ENCODE data around the gene TRANK1. TPM values are rescaled to one million over a fixed set of nuclear protein-coding genes. Genes with fewer than 3 reads are reported as not detected.
"Not testable (repeated sequence)": the region's sequence is repeated elsewhere in the genome, so short reads cannot be mapped to it uniquely, and the experiment has no call there.

The TRANK1 gene
- total RNA-seq = 5.9 and 8.2 TPM in 2 replicates

DNA sequence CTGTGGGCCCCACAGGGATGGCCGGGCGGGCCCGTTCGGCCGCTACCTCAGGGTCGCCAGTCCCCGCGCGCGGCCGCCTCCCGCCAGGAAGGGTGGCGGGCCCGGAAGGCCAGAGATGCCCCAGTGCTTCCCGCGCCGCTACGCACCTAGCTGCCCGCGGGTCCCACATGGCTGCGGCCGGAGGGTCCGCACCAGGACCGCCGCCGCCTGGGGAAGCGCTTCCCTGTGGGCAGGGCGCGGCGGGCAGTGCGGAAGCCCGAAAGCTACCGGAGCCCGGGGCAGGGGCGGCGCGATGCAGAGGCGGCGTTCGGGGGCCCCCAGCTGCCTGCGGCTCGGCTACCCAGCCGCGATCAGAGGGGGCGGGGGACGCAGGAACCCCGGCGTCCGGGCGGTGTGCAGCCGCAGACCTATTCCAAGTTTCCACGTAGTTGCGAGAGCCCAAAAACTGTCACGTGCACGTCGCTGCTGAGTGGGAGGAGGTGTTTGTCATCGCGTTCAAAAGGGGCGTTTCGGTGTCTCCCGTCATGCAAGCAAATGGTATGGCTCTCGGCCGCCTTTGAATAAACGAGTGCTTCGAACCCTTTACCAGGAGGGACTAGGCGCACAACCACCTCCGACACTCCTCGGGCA is at the start of gene TRANK1:
Gene TRANK1 (minus strand): TSS at position 414 of the 630 bp plus-strand sequence. CDS start 245 bp downstream, at position 169.
- DNase-seq (ENCODE audit: low read depth in 2 of 2) = peak; percentile 58

GRCh38 chr3:36993326-36994283 is 48.8 kb upstream of the TRANK1 start, which contains the start of gene MLH1:
Gene MLH1 (plus strand): TSS chr3:36993518. CDS start chr3:36993548, 30 bp downstream.
- DNase-seq (ENCODE audit: low read depth in 2 of 2) = peak; percentile 100

- DNase-seq (ENCODE audit: low read depth in 2 of 2) = no peak
Measured at GRCh38 chr3:36992806-36993325, 48.0 kb upstream of the TRANK1 start, which contains the start of gene EPM2AIP1. Gene EPM2AIP1 (minus strand): TSS chr3:36993131. CDS start chr3:36993077, 54 bp downstream.

GRCh38 chr3:36991923-36992805 is 47.3 kb upstream of the TRANK1 start:
- peak; percentile 20 to 56 for DNase-seq (ENCODE audit: low read depth in 2 of 2)

DNA sequence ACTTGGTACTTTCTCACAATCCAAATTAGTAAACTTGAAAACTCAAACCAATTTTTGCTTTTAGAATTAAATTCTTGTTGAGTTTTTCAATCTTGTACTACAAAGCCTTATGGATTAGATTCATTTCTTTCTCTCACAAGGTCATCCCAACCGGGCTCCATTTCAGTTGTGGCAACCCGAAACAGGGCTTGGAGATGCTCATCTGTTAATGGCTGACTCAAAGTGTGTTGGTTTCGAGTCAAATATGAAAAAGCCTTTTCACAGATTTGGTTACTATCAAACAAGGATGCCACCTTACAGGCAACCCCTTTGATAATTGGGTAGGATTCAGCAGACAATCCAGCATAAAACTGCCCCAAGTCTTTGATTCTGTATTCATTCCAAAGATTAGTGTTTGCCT is 46.3 kb upstream of the TRANK1 start:
- DNase-seq (ENCODE audit: low read depth in 2 of 2) = no peak

GRCh38 chr3:36989568-36989967 is 44.7 kb upstream of the TRANK1 start:
- no peak for DNase-seq (ENCODE audit: low read depth in 2 of 2)

- DNase-seq (ENCODE audit: low read depth in 2 of 2) = no peak
Measured at GRCh38 chr3:36989005-36989404, 44.2 kb upstream of the TRANK1 start.

GRCh38 chr3:36988356-36988755 is 43.5 kb upstream of the TRANK1 start:
- no peak for DNase-seq (ENCODE audit: low read depth in 2 of 2)

- DNase-seq (ENCODE audit: low read depth in 2 of 2) = no peak
Measured at GRCh38 chr3:36981006-36981405, 36.2 kb upstream of the TRANK1 start.

DNA sequence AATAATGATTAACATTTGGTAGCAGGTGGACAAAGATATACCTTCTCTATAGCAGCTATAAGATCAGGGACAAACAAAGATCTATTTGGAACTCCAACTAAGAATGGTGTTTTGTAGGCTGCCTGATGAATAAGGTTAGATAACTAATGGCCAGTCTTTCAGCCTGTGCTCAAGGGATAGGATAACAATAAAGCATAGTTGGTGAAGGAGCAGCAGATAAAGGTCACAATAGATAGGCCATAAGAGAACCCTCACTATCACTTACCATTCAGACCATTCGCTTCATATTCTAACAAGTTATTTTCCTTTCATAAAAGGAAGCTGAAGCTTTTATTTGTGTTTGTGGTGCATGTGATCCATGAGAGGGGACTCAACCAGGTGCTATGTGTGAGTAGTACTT is 28.3 kb upstream of the TRANK1 start:
- no peak for DNase-seq (ENCODE audit: low read depth in 2 of 2)

DNA sequence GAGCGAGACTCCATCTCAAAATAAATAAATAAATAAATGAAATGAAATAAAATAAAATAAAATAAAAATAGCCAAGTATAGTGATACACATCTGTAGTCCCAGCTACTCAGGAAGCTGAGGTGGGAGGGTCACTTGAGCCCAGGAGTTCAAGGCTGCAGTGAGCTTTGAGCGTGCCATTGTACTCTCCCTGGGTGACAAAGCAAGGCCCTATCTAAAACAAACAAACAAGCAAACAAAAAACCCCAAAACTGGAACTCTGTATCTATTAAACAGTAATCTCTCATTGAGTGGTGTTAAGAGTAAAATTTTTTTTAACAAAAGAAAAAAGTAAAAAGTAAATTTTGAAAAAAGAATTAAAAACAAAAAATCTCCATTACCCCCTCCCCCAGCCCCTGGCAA is 27.3 kb upstream of the TRANK1 start:
- no peak for DNase-seq (ENCODE audit: low read depth in 2 of 2)

- DNase-seq (ENCODE audit: low read depth in 2 of 2) = peak in 1 of 2 donors; percentile 63
Measured at GRCh38 chr3:36969540-36970432, 24.9 kb upstream of the TRANK1 start.

- no peak for DNase-seq (ENCODE audit: low read depth in 2 of 2)
Measured at GRCh38 chr3:36969085-36969484, 24.2 kb upstream of the TRANK1 start.

GRCh38 chr3:36965440-36965839 is 20.6 kb upstream of the TRANK1 start:
- no peak for DNase-seq (ENCODE audit: low read depth in 2 of 2)

- DNase-seq (ENCODE audit: low read depth in 2 of 2) = no peak
Measured at GRCh38 chr3:36964817-36965216, 20.0 kb upstream of the TRANK1 start.

DNA sequence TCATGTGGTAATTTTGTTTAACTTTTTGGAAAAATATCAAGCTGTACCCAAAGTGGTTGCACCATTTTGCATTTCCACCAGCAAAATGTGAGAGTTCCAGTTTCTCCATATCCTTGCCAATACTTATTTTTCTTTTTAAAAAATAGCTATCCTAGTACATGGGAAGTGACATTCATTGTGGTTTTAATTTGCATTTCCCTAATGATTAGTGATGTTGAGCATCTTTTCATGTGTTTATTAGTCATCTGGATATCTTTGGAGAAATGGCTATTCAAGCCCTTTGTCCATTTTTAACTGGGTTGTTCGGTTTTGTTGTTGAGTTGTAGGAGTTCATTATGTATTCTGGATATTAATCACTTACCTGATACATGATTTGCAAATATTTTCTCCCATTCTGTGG is 19.5 kb upstream of the TRANK1 start:
- DNase-seq (ENCODE audit: low read depth in 2 of 2) = no peak

- DNase-seq (ENCODE audit: low read depth in 2 of 2) = not testable (repeated sequence)
Measured at GRCh38 chr3:36963008-36963407, 18.2 kb upstream of the TRANK1 start.

GRCh38 chr3:36960502-36960901 is 15.6 kb upstream of the TRANK1 start:
- DNase-seq (ENCODE audit: low read depth in 2 of 2) = no peak

- DNase-seq (ENCODE audit: low read depth in 2 of 2) = peak in 1 of 2 donors; percentile 38
Measured at GRCh38 chr3:36959821-36960220, 15.0 kb upstream of the TRANK1 start.
